Stimulated activated CD8-positive, alpha-beta memory T cell treated with anti-CD3 and anti-CD28 coated beads, Interleukin-12 subunit alpha, Interleukin-12 subunit beta, amount 100 ng/mL, for 4 hours (primary cell): ENCODE data around the gene PFDN4.

Source experiments
- DNase-seq: peaks from one replicate; pipeline ENCODE4 v3.0.0-alpha.2; 2020; ENCODE audit warnings: low read depth

The PFDN4 gene

GRCh38 chr20:54173653-54174456 is 34.0 kb upstream of the PFDN4 start, which contains the start of gene CYP24A1:
Gene CYP24A1 (minus strand): TSS chr20:54173986. CDS start chr20:54173579, 407 bp downstream.
- DNase-seq: no peak

- no peak for DNase-seq
These were observed 33.3 kb upstream of the PFDN4 start for GRCh38 chr20:54174457-54175175.

- no peak for DNase-seq
These were observed 31.3 kb upstream of the PFDN4 start for GRCh38 chr20:54176610-54177009.

GRCh38 chr20:54177378-54177777 is 30.5 kb upstream of the PFDN4 start:
- DNase-seq: no peak

- DNase-seq: no peak
These were observed 29.6 kb upstream of the PFDN4 start for GRCh38 chr20:54178256-54178655.

GRCh38 chr20:54179946-54180345 is 27.9 kb upstream of the PFDN4 start:
- DNase-seq: no peak

GRCh38 chr20:54180931-54181330 is 27.0 kb upstream of the PFDN4 start:
- no peak for DNase-seq

GRCh38 chr20:54184071-54184470 is 23.8 kb upstream of the PFDN4 start:
- no peak for DNase-seq

- no peak for DNase-seq
These were observed 22.8 kb upstream of the PFDN4 start for GRCh38 chr20:54184904-54185626.

GRCh38 chr20:54188132-54188849 is 19.6 kb upstream of the PFDN4 start:
- no peak for DNase-seq

GRCh38 chr20:54189630-54190029 is 18.3 kb upstream of the PFDN4 start:
- no peak for DNase-seq

GRCh38 chr20:54190217-54190616 is 17.7 kb upstream of the PFDN4 start:
- no peak for DNase-seq

GRCh38 chr20:54193817-54194216 is 14.1 kb upstream of the PFDN4 start:
- no peak for DNase-seq

- no peak for DNase-seq
These were observed 13.0 kb upstream of the PFDN4 start for GRCh38 chr20:54194724-54195438.

- no peak for DNase-seq
These were observed 12.1 kb upstream of the PFDN4 start for GRCh38 chr20:54195483-54196472.

GRCh38 chr20:54197621-54198604 is 10.0 kb upstream of the PFDN4 start:
- DNase-seq: no peak

GRCh38 chr20:54199283-54199682 is 8.6 kb upstream of the PFDN4 start:
- DNase-seq: no peak

GRCh38 chr20:54199721-54200176 is 8.1 kb upstream of the PFDN4 start:
- DNase-seq: peak; percentile 30
